ENCODE measurements around the gene FOXK2. TPM values are rescaled to one million over a fixed set of nuclear protein-coding genes. Genes with fewer than 3 reads are reported as not detected.
"Not testable (repeated sequence)": the region's sequence is repeated elsewhere in the genome, so short reads cannot be mapped to it uniquely, and the experiment has no call there.

The FOXK2 gene
- total RNA-seq, 2 experiments from 2014 or later = 81.7 to 85.1 TPM

- ATAC-seq (peak; percentile 98), DNase-seq (peak; percentile 84)
- H3K4me3 Mint-ChIP-seq = no peak overlapping the region
- H3K36me3 Mint-ChIP-seq = peaks cover 3% of the 10 kb centered on the region
- H3K27me3 Mint-ChIP-seq = no peaks in the 10 kb centered on the region
- peaks cover 31% of the 10 kb centered on the region for H3K4me1 Mint-ChIP-seq
- CTCF ChIA-PET = interaction anchor here (0.8 to 1.8 kb wide), 11 partner anchors 16 to 251 kb away, joined by 3 to 8 read pairs (median 4); partner anchors contain the start of gene FOXK2
- H3K27ac Mint-ChIP-seq = peak overlapping the region; percentile 36
- no peaks in the 10 kb centered on the region for H3K9me3 Mint-ChIP-seq (ENCODE audit: low read depth)
Observed at GRCh38 chr17:82551779-82552457, 32.4 kb downstream of the FOXK2 start.

GRCh38 chr17:82552580-82552979 is 33.0 kb downstream of the FOXK2 start:
- ATAC-seq = no peak
- Mint-ChIP-seq H3K27me3 (no peaks in the 10 kb centered on the region), H3K4me1 (peaks cover 29% of the 10 kb centered on the region), H3K4me3 (no peak overlapping the region), H3K9me3 (ENCODE audit: low read depth) (no peaks in the 10 kb centered on the region), H3K36me3 (peaks cover 3% of the 10 kb centered on the region), H3K27ac (peak overlapping the region; percentile 0)
- no peak for DNase-seq
- CTCF ChIA-PET = interaction anchor here (2.4 kb wide), 1 partner anchor 32 kb away, joined by 15 read pairs; the partner anchor contains the start of gene FOXK2

- Mint-ChIP-seq H3K27me3 (no peaks in the 10 kb centered on the region), H3K9me3 (ENCODE audit: low read depth) (no peaks in the 10 kb centered on the region), H3K4me1 (peaks cover 24% of the 10 kb centered on the region), H3K36me3 (peaks cover 2% of the 10 kb centered on the region), H3K4me3 (no peak overlapping the region), H3K27ac (no peak overlapping the region)
- ATAC-seq (no peak), DNase-seq (no peak)
- CTCF ChIA-PET = interaction anchor here (0.9 to 2.4 kb wide), 18 partner anchors 9 to 317 kb away, joined by 3 to 16 read pairs (median 4); partner anchors contain the start of gene FOXK2
Observed at GRCh38 chr17:82553210-82553930, 33.8 kb downstream of the FOXK2 start.

DNA sequence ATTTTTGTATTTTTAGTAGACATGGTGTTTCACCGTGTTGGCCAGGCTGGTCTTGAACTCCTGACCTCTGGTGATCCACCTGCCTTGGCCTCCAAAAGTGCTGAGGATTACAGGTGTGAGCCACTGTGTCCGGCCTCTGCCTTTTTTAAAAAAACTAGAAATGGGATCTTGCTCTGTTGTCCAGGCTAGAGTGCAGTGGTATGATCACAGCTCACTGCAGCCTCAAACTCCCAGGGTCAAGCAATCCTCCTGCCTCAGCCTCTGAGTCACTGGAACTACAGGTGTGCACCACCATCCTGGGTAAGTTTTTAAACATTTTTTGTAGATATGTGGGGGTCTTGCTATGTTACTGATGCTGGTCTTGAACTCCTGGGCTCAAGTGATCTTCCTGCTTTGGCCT is 38.0 kb downstream of the FOXK2 start:
- peaks cover 14% of the 10 kb centered on the region for H3K4me1 Mint-ChIP-seq
- H3K27me3 Mint-ChIP-seq = not testable (repeated sequence)

DNA sequence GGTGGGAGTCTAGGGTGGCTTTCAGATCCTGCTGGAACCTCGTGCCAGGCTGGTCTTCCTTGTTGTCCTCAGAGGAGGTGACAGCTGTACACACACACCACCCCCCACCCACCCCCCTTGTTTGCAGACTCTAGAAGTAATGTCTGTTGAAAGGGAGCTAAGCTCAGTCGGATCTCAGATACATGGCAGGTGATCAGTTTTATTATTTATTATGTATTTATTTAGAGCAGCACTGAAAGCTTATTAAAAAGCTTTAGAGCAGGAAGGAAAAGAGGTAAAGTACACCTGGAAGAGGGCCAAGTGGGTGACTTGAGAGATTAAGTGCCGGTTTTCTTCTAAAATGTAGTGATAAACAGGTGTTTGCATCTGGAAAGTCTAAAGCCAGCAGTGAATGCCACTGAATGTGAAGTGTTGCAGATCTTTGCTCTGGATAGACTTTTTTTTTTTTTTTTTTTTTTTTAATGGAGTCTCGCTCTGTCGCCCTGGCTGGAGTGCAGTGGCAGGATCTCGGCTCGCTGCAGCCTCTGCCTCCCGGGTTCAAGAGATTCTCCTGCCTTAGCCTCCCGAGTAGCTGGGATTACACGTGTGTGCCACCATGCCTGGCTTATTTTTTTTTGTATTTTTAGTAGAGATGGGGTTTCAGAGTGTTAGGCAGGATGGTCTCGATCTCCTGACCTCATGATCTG is 40.2 kb downstream of the FOXK2 start:
- CTCF ChIA-PET = interaction anchor here (0.7 to 0.9 kb wide), 2 partner anchors 23 to 50 kb away, joined by 3 read pairs; no protein-coding TSS in a partner anchor
- H3K4me1 Mint-ChIP-seq = peaks cover 6% of the 10 kb centered on the region
- H3K27ac Mint-ChIP-seq = no peak overlapping the region
- no peaks in the 10 kb centered on the region for H3K9me3 Mint-ChIP-seq (ENCODE audit: low read depth)
- peaks cover 2% of the 10 kb centered on the region for H3K36me3 Mint-ChIP-seq
- no peaks in the 10 kb centered on the region for H3K27me3 Mint-ChIP-seq
- ATAC-seq = no peak
- H3K4me3 Mint-ChIP-seq = no peak overlapping the region
- no peak for DNase-seq

More for the DNA sequence above, 38.0 kb downstream of the FOXK2 start:
- H3K9me3 Mint-ChIP-seq (ENCODE audit: low read depth); ATAC-seq; H3K27ac Mint-ChIP-seq; H3K4me3 Mint-ChIP-seq; DNase-seq; H3K36me3 Mint-ChIP-seq; CTCF ChIA-PET: not testable (repeated sequence)

DNA sequence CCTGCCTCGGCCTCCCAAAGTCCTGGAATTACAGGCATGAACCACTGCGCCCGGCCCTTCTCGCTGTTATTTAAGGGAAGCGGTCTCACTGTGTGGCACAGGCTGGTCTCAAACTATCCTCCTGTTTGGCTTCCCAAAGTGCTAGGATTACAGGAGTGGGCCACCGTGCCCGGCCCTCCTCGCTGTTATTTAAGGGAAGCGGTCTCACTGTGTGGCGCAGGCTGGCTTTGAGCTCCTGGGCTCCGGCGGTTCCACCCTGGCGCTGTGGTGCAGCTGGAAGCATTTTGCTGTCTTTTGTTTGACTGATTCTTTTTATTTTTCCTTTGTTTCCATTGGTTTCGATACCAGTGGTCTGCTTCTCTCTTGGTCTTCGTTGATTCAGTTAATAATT is 40.7 kb downstream of the FOXK2 start:
- Mint-ChIP-seq H3K4me3 (no peak overlapping the region), H3K4me1 (peaks cover 6% of the 10 kb centered on the region), H3K9me3 (ENCODE audit: low read depth) (no peaks in the 10 kb centered on the region), H3K36me3 (peaks cover 2% of the 10 kb centered on the region), H3K27ac (no peak overlapping the region), H3K27me3 (no peaks in the 10 kb centered on the region)
- ATAC-seq (no peak), DNase-seq (no peak)
- CTCF ChIA-PET = interaction anchor here (0.7 to 0.9 kb wide), 2 partner anchors 23 to 50 kb away, joined by 3 read pairs; no protein-coding TSS in a partner anchor

- no peak for DNase-seq
- Mint-ChIP-seq H3K27me3 (no peaks in the 10 kb centered on the region), H3K36me3 (peaks cover 2% of the 10 kb centered on the region), H3K4me3 (no peak overlapping the region), H3K4me1 (peaks cover 6% of the 10 kb centered on the region), H3K9me3 (ENCODE audit: low read depth) (no peaks in the 10 kb centered on the region), H3K27ac (no peak overlapping the region)
- CTCF ChIA-PET = interaction anchor here (1.2 kb wide), 1 partner anchor 22 kb away, joined by 3 read pairs; no protein-coding TSS in a partner anchor
- ATAC-seq = no peak
Observed at GRCh38 chr17:82560802-82561428, 41.4 kb downstream of the FOXK2 start.

GRCh38 chr17:82561429-82562035 is 42.0 kb downstream of the FOXK2 start:
- Mint-ChIP-seq H3K36me3 (peaks cover 2% of the 10 kb centered on the region), H3K27ac (no peak overlapping the region), H3K4me1 (peaks cover 6% of the 10 kb centered on the region), H3K4me3 (no peak overlapping the region), H3K9me3 (ENCODE audit: low read depth) (no peaks in the 10 kb centered on the region), H3K27me3 (no peaks in the 10 kb centered on the region)
- no peak for ATAC-seq
- DNase-seq = no peak
- CTCF ChIA-PET = interaction anchor here (1.2 kb wide), 1 partner anchor 22 kb away, joined by 3 read pairs; no protein-coding TSS in a partner anchor

- H3K27me3 Mint-ChIP-seq; H3K36me3 Mint-ChIP-seq; H3K4me1 Mint-ChIP-seq; H3K4me3 Mint-ChIP-seq; ATAC-seq; H3K27ac Mint-ChIP-seq; CTCF ChIA-PET; DNase-seq; H3K9me3 Mint-ChIP-seq (ENCODE audit: low read depth): not testable (repeated sequence)
Observed at GRCh38 chr17:82562718-82563220, 43.2 kb downstream of the FOXK2 start.

GRCh38 chr17:82563318-82563717 is 43.8 kb downstream of the FOXK2 start:
- DNase-seq (no peak), ATAC-seq (no peak)
- Mint-ChIP-seq H3K4me1 (peaks cover 6% of the 10 kb centered on the region), H3K36me3 (peaks cover 5% of the 10 kb centered on the region), H3K9me3 (ENCODE audit: low read depth) (no peaks in the 10 kb centered on the region), H3K27me3 (no peaks in the 10 kb centered on the region), H3K4me3 (no peak overlapping the region), H3K27ac (no peak overlapping the region)
- CTCF ChIA-PET = no interaction called here

GRCh38 chr17:82563745-82564144 is 44.2 kb downstream of the FOXK2 start:
- CTCF ChIA-PET; ATAC-seq; H3K4me1 Mint-ChIP-seq; H3K36me3 Mint-ChIP-seq; H3K27ac Mint-ChIP-seq; H3K27me3 Mint-ChIP-seq; DNase-seq; H3K9me3 Mint-ChIP-seq (ENCODE audit: low read depth); H3K4me3 Mint-ChIP-seq: not testable (repeated sequence)

DNA sequence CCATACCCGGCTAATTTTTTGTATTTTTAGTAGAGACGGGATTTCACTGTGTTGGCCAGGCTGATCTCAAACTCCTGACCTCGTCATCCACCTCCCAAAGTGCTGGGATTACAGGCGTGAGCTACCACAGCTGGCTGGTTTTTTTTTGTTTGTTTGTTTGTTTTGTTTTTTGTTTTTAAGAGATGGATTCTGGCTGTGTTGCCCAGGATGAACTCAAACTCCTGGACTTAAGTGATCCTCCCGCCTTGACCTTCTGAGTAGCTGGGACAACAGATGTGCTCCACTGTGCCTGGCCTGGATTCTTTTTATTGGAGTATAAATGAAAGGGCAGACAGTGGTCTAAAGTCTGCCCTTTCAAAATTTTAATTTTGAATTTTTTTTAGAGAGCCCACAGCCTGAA is 44.7 kb downstream of the FOXK2 start:
- H3K9me3 Mint-ChIP-seq (ENCODE audit: low read depth) = no peaks in the 10 kb centered on the region
- H3K27me3 Mint-ChIP-seq = no peaks in the 10 kb centered on the region
- no peak overlapping the region for H3K4me3 Mint-ChIP-seq
- no peak for ATAC-seq
- CTCF ChIA-PET = no interaction called here
- no peak for DNase-seq
- no peak overlapping the region for H3K27ac Mint-ChIP-seq
- peaks cover 6% of the 10 kb centered on the region for H3K4me1 Mint-ChIP-seq
- H3K36me3 Mint-ChIP-seq = peaks cover 6% of the 10 kb centered on the region

Measured in activated CD8-positive, alpha-beta memory T cell treated with anti-CD3 and anti-CD28 coated beads, Interleukin-2, amount 10 ng/mL, durations not matched to agents 7 days and 5 days (primary cell).